Hindlimb muscle (tissue), 1 donor: Measurements from ENCODE around the gene PPP1R18. TPM values are rescaled to one million over a fixed set of nuclear protein-coding genes. Genes with fewer than 3 reads are reported as not detected.

ENCODE experiments used
- polyA plus RNA-seq: library from polyadenylated mRNA; unstranded; fragments of 120-200 nt; gene quantifications from one replicate; pipeline ENCODE4 v1.2.1, GENCODE V29; 2013; ENCODE audit not compliant: insufficient read length

Gene PPP1R18
- polyA plus RNA-seq, 1 donor, result 41.8 TPM

Other genes starting within 250 kb of the PPP1R18 start
- gene HLA-E, start 197.1 kb downstream of the PPP1R18 start, polyA plus RNA-seq, result 86.9 TPM
- gene GNL1, start 130.2 kb downstream of the PPP1R18 start, polyA plus RNA-seq, result 57.1 TPM
- gene PRR3, start 129.3 kb downstream of the PPP1R18 start, polyA plus RNA-seq, result 22.3 TPM
- gene ABCF1, start 115.2 kb downstream of the PPP1R18 start, polyA plus RNA-seq, result 54.8 TPM
- 37.0 TPM for gene PPP1R10, start 69.4 kb downstream of the PPP1R18 start, polyA plus RNA-seq
- 59.6 TPM for gene MRPS18B, start 68.8 kb downstream of the PPP1R18 start, polyA plus RNA-seq
- gene ATAT1, start 59.8 kb downstream of the PPP1R18 start, polyA plus RNA-seq, result 21.3 TPM
- gene C6orf136, start 39.5 kb downstream of the PPP1R18 start, polyA plus RNA-seq, result 15.5 TPM
- 27.7 TPM for gene DHX16, start 13.6 kb downstream of the PPP1R18 start, polyA plus RNA-seq
- 41.9 TPM for gene NRM, start 4.3 kb upstream of the PPP1R18 start, polyA plus RNA-seq
- gene MDC1, start 30.6 kb upstream of the PPP1R18 start, polyA plus RNA-seq, result 27.0 TPM
- 777 TPM for gene TUBB, start 33.7 kb upstream of the PPP1R18 start, polyA plus RNA-seq
- gene FLOT1, start 56.0 kb upstream of the PPP1R18 start, polyA plus RNA-seq, result 120 TPM
- gene IER3, start 57.9 kb upstream of the PPP1R18 start, polyA plus RNA-seq, result 13.0 TPM
- 86.4 TPM for gene DDR1, start 197.9 kb upstream of the PPP1R18 start, polyA plus RNA-seq
- 19.9 TPM for gene GTF2H4, start 221.6 kb upstream of the PPP1R18 start, polyA plus RNA-seq
- 37.2 TPM for gene VARS2, start 227.6 kb upstream of the PPP1R18 start, polyA plus RNA-seq
- not detected for gene SFTA2, start 245.5 kb upstream of the PPP1R18 start, polyA plus RNA-seq